ENCODE results near the gene OR8K3.

OR8K3 gene

GRCh38 chr11:56314844-56315243 lies at the start of gene OR8K3:
OR8K3 (plus strand) TSS chr11:56315144; CDS start chr11:56318307, 3,163 bp downstream.
- no peak for DNase-seq

DNA sequence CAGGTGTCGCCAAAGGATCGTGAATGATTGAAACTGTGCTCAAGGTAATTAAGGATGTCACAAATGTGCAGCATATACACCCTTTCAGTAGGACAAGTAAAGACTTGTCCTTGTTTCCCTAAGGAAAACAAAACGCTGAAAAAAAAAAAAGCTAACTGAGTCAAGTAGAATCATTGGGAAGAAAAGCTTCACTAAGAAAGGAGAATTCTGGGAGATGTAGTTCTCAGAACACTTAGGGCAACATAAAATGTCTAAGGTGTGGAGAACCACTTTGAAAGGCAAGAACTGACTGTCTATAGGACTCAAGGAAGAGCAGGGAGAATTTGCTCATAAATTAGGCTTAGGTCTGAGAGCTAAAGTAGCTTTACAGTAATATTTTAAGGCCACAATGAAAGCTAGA lies 43.9 kb upstream of the OR8K3 start:
- DNase-seq: no peak

- no peak for DNase-seq
These were observed 41.1 kb upstream of the OR8K3 start, which contains the start of gene OR5T1 for GRCh38 chr11:56273854-56274253. OR5T1 (plus strand) TSS chr11:56274154; CDS start chr11:56275639, 1,485 bp downstream.

DNA sequence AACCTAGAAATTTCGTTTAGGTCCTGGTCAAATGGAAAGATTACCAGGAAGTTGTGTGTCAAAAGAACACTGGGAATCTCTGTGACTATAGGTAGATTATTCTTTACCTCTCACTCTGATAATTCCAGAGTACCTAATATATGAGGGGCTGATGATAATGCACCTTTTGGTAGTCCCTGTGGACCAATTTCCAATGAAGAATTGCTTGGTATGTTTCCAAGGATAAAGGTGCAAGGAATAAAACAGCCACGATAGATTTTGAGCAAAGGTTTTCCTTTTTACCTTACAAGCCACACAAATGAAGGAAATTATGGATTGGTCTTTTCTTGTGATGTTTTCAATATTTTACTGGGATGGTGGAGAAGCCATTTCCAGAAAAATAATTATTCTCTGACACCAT lies 22.8 kb upstream of the OR8K3 start, which contains the start of gene OR8H1:
Gene OR8H1 (minus strand): TSS at position 101 of the 400 bp plus-strand sequence. CDS start 1,192 bp downstream, outside the sequence.
- no peak for DNase-seq

DNA sequence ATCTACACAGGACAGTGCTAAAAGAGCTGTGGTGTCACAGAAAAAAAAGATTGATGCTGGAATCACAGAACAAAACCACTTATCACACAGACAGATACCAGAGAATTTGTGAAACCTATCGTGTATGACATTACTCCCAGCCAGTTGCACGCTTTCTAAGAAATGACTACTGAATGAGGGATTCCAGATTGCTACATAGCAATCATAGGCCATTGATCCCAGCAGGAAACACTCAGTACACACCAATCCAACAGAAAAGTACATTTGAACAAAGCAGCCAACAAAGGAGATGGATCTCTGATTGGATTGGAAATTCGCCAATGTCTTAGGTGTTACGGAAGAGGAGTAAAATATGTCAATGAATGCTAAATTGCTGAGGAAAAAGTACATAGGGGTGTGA lies 18.0 kb upstream of the OR8K3 start:
- DNase-seq: no peak

GRCh38 chr11:56307836-56308235 lies 7.1 kb upstream of the OR8K3 start:
- no peak for DNase-seq

- DNase-seq: no peak
These were observed 17.0 kb downstream of the OR8K3 start for GRCh38 chr11:56331861-56332491.

- DNase-seq: no peak
These were observed 18.2 kb downstream of the OR8K3 start for GRCh38 chr11:56333156-56333555.

DNA sequence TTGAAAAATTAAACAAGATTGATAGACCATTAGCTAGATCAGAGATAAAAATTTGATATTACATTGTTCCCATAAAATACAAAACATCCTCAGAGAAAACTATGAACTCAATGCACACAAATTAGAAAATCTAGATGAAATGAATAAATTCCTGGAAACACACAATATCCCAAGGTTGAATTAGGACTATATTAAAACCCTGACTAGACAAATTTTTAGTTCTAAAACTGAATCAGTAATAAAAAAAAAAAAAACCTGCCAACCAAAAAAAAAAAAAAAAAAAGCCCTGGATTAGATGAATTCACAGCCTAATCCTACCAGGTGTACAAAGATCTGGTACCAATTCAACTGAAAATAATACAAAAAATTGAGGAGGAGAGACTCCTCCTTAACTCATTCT lies 25.3 kb downstream of the OR8K3 start:
- DNase-seq: no peak

GRCh38 chr11:56345739-56346138 lies 30.8 kb downstream of the OR8K3 start, which contains the start of gene OR8K1:
OR8K1 (plus strand) TSS chr11:56346039; CDS start chr11:56346039, 0 bp downstream.
- no peak for DNase-seq

DNA sequence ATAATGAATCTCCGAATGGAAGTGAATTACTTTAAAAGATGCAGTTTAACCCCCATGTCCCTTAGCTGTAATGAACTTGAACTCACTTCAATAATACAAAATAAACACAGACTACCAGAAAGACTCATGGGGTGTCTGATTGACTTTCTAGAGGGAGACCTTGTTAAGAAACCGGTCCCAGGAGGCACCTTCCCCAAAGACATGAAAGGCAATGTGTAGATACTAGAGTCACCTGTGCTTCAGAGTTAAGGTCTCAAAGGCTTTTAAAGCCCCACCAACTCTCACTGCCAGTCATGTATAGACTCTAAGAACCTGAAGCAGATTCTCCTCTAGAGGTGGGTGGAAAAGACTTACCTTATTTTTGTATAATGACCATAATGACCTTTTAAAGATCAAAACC lies 39.0 kb downstream of the OR8K3 start, which contains the start of gene OR8J1:
Gene OR8J1 (plus strand): TSS at position 301 of the 400 bp plus-strand sequence. CDS start 5,956 bp downstream, outside the sequence.
- DNase-seq: no peak
